Measurements from ENCODE around the gene NT5DC3.

NT5DC3 gene

DNA sequence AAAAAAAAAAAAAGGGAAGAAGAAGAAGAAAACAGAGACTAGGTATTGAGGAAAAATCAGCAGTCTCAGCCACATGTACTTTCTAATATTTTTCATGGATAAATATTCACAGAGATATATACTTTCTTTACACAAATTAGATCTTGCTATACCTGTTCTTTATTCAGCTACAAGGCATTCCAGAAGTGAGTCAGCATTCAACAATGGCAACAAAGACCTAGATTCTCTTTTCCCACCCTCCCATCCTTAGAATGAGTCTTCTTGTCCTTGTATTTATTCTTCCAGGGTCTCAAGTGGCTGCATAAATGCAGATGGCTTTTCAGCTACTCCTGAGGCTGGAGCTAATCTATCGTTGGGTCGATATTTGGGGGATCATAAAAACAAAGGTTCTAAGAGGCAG is 93.0 kb downstream of the NT5DC3 start:
- DNase-seq (ENCODE audit: low read depth) = no peak

- no peak for DNase-seq (ENCODE audit: low read depth)
These were observed 95.1 kb downstream of the NT5DC3 start for GRCh38 chr12:103745962-103746361.

DNA sequence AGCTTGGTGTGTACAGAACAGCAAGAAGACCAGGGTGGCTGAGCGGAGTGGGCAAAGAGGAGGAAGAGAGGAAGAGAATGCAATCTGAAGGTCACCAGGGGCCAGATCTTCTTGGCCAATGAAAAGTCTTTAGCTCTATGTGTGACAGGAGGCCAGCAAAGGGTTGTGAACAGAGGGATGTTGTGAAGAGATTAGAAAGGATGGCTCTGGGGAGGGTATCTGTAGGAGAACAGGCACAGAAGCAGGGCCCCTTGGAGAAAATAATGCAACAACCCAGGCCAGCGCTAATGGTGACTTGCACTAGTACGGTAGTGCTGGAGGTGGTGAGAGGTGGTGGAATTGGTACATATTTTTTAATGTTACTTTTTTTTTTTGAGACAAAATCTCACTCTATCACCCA is 97.2 kb downstream of the NT5DC3 start:
- DNase-seq (ENCODE audit: low read depth) = no peak

GRCh38 chr12:103742349-103742932 is 98.6 kb downstream of the NT5DC3 start:
- no peak for DNase-seq (ENCODE audit: low read depth)

GRCh38 chr12:103737881-103738280 is 103.2 kb downstream of the NT5DC3 start:
- DNase-seq (ENCODE audit: low read depth) = no peak

GRCh38 chr12:103736572-103736971 is 104.5 kb downstream of the NT5DC3 start:
- DNase-seq (ENCODE audit: low read depth) = no peak

DNA sequence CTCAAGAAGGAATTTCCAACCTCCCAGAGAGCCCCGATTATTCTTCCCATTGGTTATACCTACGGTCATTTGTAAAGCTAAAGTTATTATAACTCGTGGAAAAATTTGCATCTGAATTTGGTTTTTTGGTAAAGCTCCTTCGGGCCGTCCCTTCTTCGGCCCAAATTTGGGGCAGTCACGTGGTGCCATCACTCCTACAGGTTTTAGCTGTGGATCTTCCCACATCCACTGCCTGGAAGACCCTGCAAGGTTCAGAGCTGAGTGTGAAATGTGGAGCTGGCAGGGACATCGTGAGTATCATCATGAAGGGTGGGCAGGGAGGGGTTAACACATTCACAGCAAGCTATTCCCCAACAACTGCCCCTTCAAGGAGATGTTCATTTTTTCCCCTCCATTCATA is 105.7 kb downstream of the NT5DC3 start:
- no peak for DNase-seq (ENCODE audit: low read depth)

GRCh38 chr12:103734863-103735262 is 106.2 kb downstream of the NT5DC3 start:
- no peak for DNase-seq (ENCODE audit: low read depth)

GRCh38 chr12:103731539-103731938 is 109.5 kb downstream of the NT5DC3 start:
- no peak for DNase-seq (ENCODE audit: low read depth)

DNA sequence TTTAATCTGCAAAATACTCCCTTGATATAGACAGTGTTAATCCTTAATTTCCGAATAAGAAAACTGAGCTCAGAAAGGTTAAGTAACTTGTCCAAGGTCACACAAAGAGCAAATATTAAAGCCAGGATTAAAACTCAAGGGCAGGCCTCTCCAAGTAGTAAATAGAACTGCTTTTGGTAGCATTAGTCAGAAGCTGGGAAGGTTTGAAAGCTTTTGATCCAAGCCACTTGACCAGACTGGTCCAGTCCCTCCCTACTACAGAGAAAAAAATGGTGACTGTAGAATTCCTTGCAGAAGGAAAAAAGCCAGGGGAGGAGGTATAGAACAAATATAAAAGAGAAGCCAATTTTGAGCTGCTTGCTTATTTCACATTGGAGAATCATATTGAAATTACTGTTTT is 111.5 kb downstream of the NT5DC3 start:
- no peak for DNase-seq (ENCODE audit: low read depth)

DNA sequence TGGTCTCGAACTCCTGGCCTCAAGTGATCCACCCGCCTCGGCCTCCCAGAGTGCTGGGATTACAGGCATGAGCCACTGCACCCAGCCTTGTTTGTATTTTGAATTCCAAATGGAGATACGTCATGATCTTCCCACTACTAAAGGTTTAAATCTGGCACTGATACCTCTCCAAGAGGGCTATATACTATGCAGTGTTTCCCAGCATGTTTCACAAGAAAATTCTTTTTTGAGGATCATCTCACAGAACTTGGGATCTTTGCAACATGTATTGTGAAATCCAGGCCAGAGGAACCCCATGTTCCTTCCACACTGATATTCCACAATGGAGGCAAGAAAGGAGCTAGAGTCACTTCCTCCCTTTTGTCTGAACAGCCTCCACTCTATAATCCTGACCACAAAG is 112.7 kb downstream of the NT5DC3 start:
- no peak for DNase-seq (ENCODE audit: low read depth)

DNA sequence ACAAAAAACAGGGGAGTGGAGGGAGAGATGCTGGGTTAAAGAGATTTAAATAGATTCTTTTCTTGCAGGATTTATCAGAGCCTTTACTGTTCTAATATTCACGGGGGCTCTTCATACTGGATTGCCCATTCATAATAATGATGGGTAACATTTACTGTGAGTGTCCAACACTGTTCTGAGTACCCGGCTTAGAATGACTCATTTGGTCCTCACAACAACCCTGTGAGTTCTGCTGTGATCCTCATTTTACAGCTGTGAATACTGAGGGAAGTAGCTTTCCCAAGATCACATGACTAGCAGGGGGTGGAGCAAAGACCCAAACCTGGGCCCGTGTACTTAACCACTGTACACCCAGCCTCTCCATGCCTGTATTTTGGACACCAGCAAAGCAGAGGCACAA is 113.4 kb downstream of the NT5DC3 start:
- DNase-seq (ENCODE audit: low read depth) = no peak

- no peak for DNase-seq (ENCODE audit: low read depth)
These were observed 115.6 kb downstream of the NT5DC3 start for GRCh38 chr12:103725398-103725797.
